H7 (cell line): ENCODE data around the gene TUBB4B. TPM values are rescaled to one million over a fixed set of nuclear protein-coding genes. Genes with fewer than 3 reads are reported as not detected.

ENCODE experiments used
- DNase-seq: peaks from one replicate; pipeline ENCODE4 v3.0.0; 2012
- H3K27me3 ChIP-seq: 2 replicates; pipeline ENCODE4 v1.6.0; 2011; ENCODE audit warnings: mild to moderate bottlenecking, low read length; ENCODE audit not compliant: control insufficient read depth, insufficient read depth
- H3K36me3 ChIP-seq: replicated peaks from 2 replicates; pipeline ENCODE4 v1.5.1; 2011; ENCODE audit warnings: low read length; ENCODE audit not compliant: control insufficient read depth, insufficient read depth
- H3K4me3 ChIP-seq: 2 replicates; pipeline ENCODE4 v1.5.1; 2011; ENCODE audit warnings: low read depth, mild to moderate bottlenecking, control low read depth, low read length, moderate library complexity; ENCODE audit not compliant: insufficient read depth
- total RNA-seq: library from RNA; depleted of rRNA; stranded (reverse); fragments of >200 nt; shearing (Covaris generic); gene quantifications from 2 replicates; pipeline ENCODE4 v1.2.3, GENCODE V29; 2014

Gene TUBB4B
- total RNA-seq, 1 experiment from 2014 or later: 257 TPM

GRCh38 chr9:137218212-137218753, 22.8 kb upstream of the TUBB4B start:
- DNase-seq: no peak
- peaks cover 10% of the 10 kb centered on the region for H3K27me3 ChIP-seq
- no peak overlapping the region for H3K4me3 ChIP-seq
- peaks cover 3% of the 10 kb centered on the region for H3K36me3 ChIP-seq

DNA sequence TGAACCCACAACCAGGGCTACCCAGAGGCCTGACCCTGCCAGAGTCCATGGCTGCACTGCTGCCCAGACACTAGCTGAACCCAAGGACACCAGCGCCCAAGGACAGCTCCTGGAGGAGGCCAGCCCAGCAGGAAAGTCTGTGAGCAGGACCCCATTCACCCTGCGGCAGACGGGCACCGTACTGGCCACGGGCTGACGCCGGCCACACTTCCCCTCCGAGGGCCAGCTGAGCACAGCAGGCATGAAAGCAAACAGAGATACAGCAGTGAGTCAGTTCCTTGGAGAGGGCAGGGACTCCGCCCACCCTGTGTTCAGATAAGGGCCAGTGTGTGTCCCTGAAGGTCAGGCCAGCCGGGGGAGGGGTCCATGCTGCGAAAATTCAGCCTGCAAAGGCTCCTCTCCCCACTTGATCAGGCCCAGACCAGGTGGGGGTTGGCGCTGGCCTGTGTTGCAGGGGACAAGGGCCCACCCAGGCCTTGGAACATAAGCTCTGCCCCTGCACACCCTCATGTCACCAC, 22.3 kb upstream of the TUBB4B start:
- no peak overlapping the region for H3K4me3 ChIP-seq
- peaks cover 10% of the 10 kb centered on the region for H3K27me3 ChIP-seq
- H3K36me3 ChIP-seq: peaks cover 3% of the 10 kb centered on the region
- DNase-seq: no peak

GRCh38 chr9:137219757-137220316, 21.2 kb upstream of the TUBB4B start:
- DNase-seq: no peak

DNA sequence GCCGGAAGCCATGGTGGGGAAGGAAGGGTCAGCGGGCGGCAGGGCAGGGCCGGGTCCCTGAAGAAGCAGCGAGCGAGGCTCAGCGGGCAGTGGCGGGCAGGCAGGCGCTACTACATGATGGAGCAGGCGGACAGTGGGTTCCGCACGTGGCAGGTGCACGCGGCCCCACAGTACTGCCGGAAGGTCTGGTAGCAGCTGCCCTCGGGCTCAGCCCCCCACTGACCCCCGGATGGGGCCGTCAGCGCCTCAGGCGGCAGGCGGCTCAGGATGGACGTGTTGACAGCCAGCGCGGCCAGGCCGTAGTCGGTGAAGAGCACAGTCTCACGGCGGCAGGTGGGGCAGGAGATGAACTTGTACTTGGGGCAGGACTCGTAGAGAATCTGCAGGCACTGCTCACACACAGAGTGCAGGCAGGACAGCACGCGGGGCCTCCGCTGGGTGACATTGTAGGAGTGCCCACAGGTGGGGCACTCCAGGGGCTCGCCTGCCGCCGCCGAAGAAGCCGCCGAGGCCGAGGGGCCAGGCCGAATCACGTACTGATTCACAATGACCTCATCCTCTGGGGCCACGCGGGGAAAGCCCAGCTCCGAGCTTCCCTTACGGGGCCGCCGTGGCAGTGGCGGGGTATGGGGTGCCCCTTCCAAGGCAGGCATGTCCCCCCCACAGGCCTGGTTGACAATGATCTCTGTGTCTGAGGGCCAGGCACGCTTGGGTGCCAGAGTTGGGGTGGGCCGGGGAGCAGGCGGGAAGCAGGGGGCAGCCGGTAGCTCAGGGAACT, 20.6 kb upstream of the TUBB4B start:
- peak; percentile 74 for DNase-seq
- Histone ChIP-seq H3K4me3 (no peak overlapping the region), H3K27me3 (peaks cover 10% of the 10 kb centered on the region), H3K36me3 (no peaks in the 10 kb centered on the region; the same call in 1 of the 2 replicates)

More at GRCh38 chr9:137219757-137220316, 21.2 kb upstream of the TUBB4B start:
- H3K27me3 ChIP-seq: peaks cover 10% of the 10 kb centered on the region
- no peak overlapping the region for H3K4me3 ChIP-seq
- H3K36me3 ChIP-seq: peaks cover 2% of the 10 kb centered on the region

DNA sequence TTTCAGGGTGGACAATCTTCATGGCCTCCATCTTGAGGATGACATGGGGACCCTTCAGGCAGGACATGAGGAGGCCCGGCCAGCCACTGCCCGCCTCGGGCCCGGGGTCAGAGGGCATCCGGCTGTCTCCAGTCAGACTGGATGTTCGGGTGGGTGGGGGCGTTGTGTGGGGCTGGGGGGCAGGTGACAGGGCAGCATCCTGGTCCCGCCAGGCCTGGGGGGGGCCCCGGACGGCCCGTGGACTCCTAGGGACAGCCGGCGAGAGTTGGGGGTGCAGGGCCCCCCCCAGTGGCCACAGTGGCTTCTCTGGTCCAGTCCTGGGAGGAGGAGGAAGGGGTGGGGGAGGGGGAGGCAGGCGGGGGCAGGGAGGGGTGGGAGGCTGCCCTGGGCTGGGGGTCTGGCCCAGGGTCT, 20.0 kb upstream of the TUBB4B start:
- H3K27me3 ChIP-seq: peaks cover 10% of the 10 kb centered on the region
- DNase-seq: no peak
- peak overlapping the region; percentile 51 for H3K4me3 ChIP-seq
- H3K36me3 ChIP-seq: no peaks in the 10 kb centered on the region; the same call in 1 of the 2 replicates

- Histone ChIP-seq H3K36me3 (no peaks in the 10 kb centered on the region), H3K27me3 (peaks cover 10% of the 10 kb centered on the region), H3K4me3 (peak overlapping the region; percentile 51)
- peak; percentile 94 for DNase-seq
Observed at GRCh38 chr9:137221506-137222111, 19.5 kb upstream of the TUBB4B start.

GRCh38 chr9:137222190-137223077, 18.7 kb upstream of the TUBB4B start, which contains the start of gene RNF208:
Gene RNF208, minus strand, starts transcription at chr9:137222240. Its CDS starts 1,028 bp downstream, at chr9:137221212.
- Histone ChIP-seq H3K27me3 (peaks cover 10% of the 10 kb centered on the region), H3K4me3 (peak within 1 kb of the TSS; percentile 78), H3K36me3 (no peaks in the 10 kb centered on the region)
- DNase-seq: peak; percentile 87

GRCh38 chr9:137223078-137223970, 17.8 kb upstream of the TUBB4B start:
- peak overlapping the region; percentile 78 for H3K4me3 ChIP-seq
- peaks cover 10% of the 10 kb centered on the region for H3K27me3 ChIP-seq
- DNase-seq: peak; percentile 100
- H3K36me3 ChIP-seq: no peaks in the 10 kb centered on the region

DNA sequence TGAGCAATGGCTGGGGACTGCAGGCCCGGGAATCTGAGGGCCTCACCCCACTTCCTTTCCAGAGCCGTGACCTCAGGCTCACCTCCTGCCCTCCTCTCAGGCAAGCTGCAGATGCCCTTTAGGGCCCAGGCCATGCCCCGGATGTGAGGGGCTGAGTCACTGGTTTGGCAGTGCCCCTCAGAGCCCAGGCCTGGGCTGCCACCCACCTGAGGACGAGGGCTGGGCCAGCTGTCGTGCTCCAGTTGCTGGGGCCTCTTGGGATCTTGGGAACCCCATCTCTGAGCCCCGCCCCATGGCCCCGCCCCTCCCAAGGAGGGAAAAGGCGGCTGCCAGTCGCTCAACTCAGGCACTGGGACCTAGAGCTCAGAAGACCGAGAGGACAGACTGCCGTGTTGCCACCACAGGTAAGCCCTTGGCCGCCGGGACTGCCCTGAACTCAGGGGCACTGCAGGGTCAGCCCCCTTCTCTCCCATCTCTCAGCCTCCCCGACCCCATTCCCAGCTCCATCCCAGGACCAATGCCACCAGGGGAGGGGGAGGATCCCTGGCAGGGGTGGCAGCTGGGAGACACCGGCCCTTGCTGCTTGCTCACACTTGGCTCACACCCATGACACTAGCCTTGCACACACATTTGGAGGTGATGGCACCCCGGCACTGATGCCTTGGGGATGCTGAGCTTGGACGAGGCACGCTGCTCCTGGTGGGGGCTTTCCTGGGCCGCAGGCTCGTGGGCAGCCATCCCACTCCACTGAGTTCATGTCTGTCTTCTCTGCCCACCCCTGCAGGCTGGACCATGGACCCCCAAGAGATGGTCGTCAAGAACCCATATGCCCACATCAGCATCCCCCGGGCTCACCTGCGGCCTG, 16.0 kb upstream of the TUBB4B start, which contains the start of gene CYSRT1:
Gene CYSRT1, plus strand, starts transcription at position 345 of the 865 bp plus-strand sequence. Its CDS starts 448 bp downstream, at position 793.
- Histone ChIP-seq H3K27me3 (peaks cover 10% of the 10 kb centered on the region), H3K36me3 (no peaks in the 10 kb centered on the region), H3K4me3 (peak within 1 kb of the TSS; percentile 78)
- DNase-seq: no peak

- Histone ChIP-seq H3K36me3 (no peaks in the 10 kb centered on the region), H3K4me3 (no peak overlapping the region), H3K27me3 (peaks cover 10% of the 10 kb centered on the region)
- no peak for DNase-seq
Observed at GRCh38 chr9:137225699-137226331, 15.3 kb upstream of the TUBB4B start.

GRCh38 chr9:137226338-137227053, 14.6 kb upstream of the TUBB4B start:
- H3K4me3 ChIP-seq: no peak overlapping the region
- no peak for DNase-seq
- H3K36me3 ChIP-seq: no peaks in the 10 kb centered on the region
- peaks cover 10% of the 10 kb centered on the region for H3K27me3 ChIP-seq
